ENCODE results near the gene POLR2H.

POLR2H gene

DNA sequence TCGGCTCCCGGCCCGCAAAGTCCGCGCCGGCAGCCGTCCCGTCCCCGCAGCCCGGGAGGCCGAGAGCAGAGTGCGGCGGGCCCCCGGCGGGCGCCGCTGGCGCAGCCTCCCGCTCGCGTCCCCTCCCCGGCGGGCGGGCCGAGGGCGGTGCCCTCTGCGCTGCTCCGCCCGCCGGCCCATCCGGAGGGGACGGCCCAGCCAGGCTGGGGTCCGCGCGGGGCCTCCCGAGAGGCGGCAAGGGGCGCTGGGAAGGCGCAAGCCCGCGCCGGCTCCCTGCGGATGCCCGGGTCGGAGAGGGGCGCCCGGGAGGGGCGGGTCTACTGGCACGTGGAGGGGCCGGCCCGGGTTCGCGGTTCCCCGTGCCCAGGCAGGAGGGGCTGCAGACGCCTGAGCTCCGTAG is at the start of gene POLR2H, which contains the start of gene CLCN2:
Gene POLR2H (plus strand): TSS at position 179 of the 400 bp plus-strand sequence. CDS start 1,783 bp downstream, outside the sequence.
Gene CLCN2 (minus strand): TSS at position 74 of the 400 bp plus-strand sequence. CDS start 126 bp downstream, outside the sequence.
- DNase-seq (ENCODE audit: low spot score), result peak; percentile 73

DNA sequence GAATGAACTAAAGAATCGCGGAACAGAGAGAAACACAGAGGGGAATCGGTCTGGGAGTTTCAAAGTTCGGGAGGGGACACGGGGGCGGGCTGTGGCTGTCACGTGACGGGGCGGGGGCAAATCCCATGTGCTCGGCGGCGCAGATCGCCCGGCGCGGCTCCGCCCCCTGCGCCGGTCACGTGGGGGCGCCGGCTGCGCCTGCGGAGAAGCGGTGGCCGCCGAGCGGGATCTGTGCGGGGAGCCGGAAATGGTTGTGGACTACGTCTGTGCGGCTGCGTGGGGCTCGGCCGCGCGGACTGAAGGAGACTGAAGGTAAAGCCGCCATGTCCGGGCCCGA is 47.2 kb upstream of the POLR2H start, which contains the start of gene EIF4G1:
Gene EIF4G1 (plus strand): TSS at position 244 of the 337 bp plus-strand sequence. CDS start 1,191 bp downstream, outside the sequence.
- peak; percentile 96 for DNase-seq (ENCODE audit: low spot score)

DNA sequence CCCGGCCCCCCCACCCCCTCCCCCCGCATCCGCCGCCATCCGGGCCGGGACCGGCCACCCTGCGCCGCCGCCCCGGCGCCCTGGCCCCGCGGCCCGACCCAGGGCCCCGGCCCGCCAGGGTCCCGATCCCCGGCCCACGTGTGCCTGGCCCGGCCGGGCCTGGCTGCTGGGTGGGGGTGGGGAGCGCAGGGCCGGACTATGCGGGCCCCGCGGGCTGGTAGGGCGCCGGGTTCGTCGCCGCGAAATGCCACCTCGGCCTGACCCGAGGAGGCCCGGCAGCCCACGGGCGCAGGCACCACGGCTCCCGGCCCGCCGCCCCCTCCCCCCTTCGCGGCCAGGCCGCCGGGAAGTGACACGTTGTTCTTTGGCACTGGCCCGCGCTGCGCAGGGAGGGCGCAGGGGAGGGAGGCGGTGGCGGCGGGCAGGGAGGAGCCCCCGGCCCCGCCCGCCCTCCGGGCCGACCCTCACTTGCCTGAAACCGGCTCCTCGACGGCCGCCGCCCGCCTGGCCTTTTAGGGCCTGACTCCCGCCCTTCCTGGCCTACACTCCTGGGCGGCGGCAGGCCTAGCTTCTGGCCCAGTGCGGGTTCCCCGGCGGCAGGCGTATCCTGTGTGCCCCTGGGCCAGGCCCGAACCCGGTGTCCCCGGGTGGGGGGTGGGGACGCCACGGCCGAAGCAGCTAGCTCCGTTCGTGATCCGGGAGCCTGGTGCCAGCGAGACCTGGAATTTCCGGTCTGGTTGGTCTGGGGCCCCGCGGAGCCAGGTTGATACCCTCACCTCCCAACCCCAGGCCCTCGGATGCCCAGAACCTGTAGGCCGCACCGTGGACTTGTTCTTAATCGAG is 46.6 kb upstream of the POLR2H start:
- peak; percentile 74 for DNase-seq (ENCODE audit: low spot score)

DNA sequence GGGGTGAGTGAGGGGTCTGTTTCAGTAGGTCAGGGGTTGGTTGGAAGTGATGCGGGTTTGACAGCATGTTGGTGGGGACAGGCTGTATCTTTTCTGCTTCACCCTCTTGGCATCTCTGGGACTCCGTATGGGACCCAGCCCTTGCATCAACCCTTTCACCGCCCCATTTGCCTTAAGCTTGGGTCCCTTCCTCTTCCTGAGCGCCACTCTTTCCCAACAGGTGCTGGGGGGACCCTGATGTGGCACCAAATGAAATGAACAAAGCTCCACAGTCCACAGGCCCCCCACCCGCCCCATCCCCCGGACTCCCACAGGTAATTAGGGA is 46.0 kb upstream of the POLR2H start:
- DNase-seq (ENCODE audit: low spot score), result no peak

DNA sequence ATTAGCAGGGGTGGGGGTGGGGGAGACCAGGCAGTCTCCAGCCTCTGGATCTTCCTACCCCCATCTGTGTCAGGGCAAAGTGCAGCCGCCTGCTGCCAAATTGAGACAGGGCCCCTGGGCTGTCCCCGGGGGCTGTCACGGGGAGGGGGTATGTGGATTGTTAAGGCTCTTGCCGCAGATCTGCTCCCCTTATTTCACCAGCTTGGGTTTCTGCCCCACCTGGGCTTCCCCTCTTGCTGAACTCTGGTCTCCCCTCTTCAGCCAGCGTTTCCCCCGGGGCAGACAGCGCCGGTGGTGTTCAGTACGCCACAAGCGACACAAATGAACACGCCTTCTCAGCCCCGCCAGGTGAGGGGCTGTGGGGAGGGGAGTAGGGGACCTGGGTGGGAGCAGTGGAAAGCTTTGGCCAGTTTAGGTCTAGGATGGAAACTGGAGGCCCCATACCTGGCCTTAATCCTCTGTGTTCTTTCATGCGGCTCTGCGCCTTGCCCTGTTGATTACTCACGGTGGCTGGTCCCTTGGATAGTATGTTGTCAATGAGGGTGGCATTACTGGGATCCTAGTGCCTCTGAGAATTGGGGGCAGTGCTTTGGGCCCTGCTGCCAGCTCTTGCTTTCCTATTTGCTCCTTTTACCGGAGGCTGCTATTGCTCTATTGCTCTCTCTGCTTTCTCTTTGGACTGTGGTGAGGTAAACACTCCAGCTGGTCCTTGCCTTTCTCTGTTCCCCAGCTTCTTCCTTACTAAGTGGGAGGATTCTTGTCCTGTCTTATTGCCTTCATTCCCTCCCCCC is 45.4 kb upstream of the POLR2H start:
- peak; percentile 46 for DNase-seq (ENCODE audit: low spot score)

DNA sequence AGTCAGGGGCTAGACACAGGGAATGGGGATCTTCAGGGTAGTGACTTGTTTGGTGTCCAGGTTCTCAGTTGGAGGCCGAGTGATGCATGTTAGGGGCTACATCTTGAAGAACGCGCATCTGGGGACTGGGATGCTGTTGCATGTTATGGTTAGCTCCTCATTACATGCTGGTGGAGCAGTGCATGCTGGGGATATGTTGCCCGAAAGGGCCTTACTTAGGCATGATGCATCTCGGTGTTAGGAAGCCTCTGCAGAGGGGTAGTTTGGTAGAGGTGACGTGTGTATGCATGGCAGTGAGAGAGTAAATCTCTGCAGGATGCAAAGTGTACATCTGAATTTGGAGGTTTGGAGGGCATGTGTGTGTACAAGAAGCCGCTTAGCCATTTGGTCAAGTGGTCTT is 44.7 kb upstream of the POLR2H start:
- no peak for DNase-seq (ENCODE audit: low spot score)

DNA sequence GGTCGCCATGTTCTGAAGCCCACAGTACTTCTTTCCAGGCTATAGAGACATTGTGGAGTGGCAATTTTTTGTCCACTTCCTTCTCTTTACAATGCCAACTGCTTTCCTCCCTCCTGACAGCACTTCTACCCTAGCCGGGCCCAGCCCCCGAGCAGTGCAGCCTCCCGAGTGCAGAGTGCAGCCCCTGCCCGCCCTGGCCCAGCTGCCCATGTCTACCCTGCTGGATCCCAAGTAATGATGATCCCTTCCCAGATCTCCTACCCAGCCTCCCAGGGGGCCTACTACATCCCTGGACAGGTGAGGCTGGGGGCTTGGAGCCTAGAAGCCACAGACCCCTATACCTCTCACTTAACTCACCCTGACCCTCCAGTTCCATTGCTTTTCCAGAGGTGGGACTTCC is 44.3 kb upstream of the POLR2H start:
- DNase-seq (ENCODE audit: low spot score), result no peak

DNA sequence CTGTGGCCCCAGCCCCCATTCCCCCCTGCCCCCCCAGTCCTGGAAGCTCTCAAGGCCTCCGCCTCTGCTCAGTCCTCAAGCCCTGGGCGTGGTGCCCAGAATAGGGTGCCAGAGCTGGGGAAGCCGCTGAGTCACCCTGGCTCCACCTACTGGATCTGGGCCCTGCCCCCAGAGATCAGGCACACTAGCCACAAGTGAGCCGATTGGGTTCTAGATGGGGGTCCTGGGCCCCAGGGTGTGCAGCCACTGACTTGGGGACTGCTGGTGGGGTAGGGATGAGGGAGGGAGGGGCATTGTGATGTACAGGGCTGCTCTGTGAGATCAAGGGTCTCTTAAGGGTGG is 41.4 kb upstream of the POLR2H start:
- peak; percentile 92 for DNase-seq (ENCODE audit: low spot score)

DNA sequence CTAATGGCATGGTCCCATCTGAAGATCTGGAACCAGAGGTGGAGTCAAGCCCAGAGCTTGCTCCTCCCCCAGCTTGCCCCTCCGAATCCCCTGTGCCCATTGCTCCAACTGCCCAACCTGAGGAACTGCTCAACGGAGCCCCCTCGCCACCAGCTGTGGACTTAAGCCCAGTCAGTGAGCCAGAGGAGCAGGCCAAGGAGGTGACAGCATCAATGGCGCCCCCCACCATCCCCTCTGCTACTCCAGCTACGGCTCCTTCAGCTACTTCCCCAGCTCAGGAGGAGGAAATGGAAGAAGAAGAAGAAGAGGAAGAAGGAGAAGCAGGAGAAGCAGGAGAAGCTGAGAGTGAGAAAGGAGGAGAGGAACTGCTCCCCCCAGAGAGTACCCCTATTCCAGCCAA is 39.8 kb upstream of the POLR2H start:
- no peak for DNase-seq (ENCODE audit: low spot score)

DNA sequence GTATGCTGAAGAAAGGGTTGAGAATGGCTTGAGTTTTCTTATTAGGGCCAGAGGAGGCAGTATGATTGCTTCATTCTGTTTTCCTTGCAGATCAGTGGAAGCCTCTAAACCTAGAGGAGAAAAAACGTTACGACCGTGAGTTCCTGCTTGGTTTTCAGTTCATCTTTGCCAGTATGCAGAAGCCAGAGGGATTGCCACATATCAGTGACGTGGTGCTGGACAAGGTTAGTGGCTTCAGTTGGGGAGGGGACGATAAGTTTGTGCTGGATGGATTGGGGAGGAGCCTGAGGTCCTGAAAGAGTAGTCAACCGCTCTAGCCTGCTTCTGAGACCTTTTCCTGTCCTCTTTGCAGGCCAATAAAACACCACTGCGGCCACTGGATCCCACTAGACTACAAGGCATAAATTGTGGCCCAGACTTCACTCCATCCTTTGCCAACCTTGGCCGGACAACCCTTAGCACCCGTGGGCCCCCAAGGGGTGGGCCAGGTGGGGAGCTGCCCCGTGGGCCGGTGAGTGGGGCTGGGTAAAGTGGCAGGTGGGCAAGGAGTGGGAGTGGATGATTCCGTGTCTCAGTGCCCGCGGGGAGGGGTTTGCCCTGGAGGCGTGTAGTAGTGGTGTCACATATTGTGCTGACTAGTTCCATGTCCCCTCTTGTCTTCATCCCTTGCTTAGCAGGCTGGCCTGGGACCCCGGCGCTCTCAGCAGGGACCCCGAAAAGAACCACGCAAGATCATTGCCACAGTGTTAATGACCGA is 38.6 kb upstream of the POLR2H start:
- no peak for DNase-seq (ENCODE audit: low spot score)

DNA sequence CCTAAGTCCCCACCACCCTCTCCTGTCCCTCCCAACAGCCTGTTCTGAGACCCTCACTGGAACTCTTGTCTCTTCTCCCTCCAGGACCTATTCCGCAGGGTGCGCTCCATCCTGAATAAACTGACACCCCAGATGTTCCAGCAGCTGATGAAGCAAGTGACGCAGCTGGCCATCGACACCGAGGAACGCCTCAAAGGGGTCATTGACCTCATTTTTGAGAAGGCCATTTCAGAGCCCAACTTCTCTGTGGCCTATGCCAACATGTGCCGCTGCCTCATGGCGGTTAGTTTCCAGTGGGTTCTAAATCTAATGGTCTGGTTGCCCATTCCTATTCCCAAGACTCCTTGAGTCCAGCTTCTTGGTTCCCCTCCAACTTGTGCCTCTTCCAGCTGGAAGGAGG is 37.8 kb upstream of the POLR2H start:
- DNase-seq (ENCODE audit: low spot score), result no peak

DNA sequence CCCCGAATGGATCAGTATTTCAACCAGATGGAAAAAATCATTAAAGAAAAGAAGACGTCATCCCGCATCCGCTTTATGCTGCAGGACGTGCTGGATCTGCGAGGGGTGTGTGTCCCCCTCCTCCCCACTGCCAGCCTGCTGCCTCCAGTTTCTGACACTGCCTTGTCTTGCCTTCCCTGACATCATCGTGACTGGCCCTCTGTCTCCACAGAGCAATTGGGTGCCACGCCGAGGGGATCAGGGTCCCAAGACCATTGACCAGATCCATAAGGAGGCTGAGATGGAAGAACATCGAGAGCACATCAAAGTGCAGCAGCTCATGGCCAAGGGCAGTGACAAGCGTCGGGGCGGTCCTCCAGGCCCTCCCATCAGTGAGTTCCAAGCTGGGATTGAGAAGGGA is 36.2 kb upstream of the POLR2H start:
- DNase-seq (ENCODE audit: low spot score), result no peak

DNA sequence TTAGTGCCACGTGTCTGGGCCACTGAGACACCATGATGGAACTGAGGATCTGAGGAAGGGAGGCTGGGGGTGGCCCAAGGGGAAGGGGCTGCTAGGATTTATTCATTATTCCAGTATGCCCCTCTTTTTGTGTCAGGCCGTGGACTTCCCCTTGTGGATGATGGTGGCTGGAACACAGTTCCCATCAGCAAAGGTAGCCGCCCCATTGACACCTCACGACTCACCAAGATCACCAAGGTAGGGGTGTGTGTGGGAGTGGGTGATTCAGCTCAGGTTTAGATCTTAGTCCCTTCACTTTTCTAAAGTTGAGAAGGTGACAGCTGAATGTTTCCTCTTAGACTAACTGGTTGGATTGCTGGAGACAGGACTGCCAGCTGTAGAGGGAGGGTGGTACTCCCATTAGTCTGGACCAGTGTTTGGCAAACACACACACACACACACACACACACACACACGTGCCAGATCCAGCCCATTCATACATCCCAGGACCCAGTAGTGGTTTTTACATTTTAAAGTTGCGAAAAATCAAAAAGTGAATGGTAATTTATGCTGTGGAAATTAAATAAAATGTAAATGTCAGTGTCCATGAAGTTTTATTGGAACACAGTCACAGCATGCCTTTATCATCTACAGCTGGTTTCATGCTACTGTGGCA is 35.7 kb upstream of the POLR2H start:
- peak; percentile 54 for DNase-seq (ENCODE audit: low spot score)

DNA sequence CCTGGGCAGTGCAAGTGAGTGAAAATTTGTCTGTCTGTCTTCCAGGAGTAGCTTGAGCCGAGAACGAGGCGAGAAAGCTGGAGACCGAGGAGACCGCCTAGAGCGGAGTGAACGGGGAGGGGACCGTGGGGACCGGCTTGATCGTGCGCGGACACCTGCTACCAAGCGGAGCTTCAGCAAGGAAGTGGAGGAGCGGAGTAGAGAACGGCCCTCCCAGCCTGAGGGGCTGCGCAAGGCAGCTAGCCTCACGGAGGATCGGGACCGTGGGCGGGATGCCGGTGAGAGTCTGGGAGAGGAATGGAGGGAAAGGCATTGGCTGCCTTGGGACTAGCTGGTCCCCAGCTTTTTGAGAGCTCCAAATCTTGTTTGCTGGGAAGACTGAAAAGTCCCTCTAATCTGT is 34.3 kb upstream of the POLR2H start:
- no peak for DNase-seq (ENCODE audit: low spot score)

DNA sequence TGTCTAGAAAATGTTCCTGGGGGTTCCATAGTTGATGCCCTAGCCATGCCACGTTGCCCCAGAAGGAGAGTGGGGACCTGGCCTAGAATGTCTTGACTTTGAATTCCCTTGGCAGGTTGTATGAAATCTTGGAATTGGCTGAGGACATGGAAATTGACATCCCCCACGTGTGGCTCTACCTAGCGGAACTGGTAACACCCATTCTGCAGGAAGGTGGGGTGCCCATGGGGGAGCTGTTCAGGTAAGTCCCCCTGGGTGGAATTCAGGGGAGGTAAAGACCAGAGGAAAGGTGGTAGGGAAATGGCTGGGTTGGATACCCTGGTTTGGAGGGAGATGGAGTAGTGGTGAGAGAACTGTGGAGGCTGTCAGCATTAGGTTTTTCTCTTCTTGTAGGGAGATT is 33.0 kb upstream of the POLR2H start:
- no peak for DNase-seq (ENCODE audit: low spot score)

DNA sequence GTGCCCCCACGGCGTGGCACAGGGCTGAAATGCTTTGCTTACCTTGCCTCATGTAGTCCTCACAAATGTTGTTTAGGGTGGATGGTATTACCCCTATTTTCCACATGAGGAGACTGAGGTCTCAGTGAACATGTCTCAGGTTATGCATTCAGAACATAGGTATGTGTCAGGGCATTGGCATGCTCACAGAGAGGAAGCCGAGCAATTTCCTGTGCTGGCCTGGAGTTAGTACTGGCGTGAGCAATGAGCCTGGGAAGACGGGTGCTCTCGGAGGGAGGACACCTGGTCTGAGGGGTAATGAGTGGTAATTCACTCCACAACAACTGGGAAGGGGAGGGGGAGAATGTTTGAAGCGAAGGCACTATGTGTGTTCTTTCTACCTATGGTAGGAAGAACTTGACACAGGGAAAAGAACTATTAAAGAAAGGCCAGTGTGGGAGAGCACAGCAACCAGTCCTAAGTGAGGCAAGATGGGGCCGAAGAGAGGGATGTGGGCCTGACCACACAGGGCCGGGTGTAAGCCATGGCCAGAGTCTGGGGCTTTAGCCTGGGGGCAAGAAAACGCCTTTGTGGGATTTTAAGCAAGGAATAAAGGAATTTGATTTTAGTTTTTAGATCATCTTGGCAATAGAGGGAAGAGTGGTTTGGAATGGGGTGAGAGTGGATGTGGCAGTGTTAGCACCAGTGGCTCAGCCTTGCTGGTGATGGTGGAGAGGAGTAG is 29.0 kb upstream of the POLR2H start:
- DNase-seq (ENCODE audit: low spot score), result peak; percentile 95

DNA sequence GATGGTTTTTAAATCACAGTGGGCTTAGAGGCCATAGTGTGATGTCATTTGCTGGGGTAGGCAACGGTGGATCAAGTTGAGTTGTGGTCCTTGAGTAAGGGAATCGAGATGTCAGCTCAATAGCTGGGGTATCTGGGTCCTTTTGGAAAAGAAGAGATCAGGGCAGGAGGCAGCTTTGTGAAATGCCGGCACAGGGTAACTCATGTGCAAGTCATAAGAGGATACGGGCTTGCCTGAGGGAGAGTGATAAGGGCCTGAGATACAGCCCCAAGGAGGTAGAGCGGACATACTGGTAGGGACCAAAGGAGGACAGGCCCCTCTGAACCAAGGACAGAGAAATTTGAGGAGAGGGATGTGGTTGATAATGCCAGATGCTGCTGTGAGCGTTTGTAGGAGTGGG is 28.3 kb upstream of the POLR2H start:
- DNase-seq (ENCODE audit: low spot score), result no peak

DNA sequence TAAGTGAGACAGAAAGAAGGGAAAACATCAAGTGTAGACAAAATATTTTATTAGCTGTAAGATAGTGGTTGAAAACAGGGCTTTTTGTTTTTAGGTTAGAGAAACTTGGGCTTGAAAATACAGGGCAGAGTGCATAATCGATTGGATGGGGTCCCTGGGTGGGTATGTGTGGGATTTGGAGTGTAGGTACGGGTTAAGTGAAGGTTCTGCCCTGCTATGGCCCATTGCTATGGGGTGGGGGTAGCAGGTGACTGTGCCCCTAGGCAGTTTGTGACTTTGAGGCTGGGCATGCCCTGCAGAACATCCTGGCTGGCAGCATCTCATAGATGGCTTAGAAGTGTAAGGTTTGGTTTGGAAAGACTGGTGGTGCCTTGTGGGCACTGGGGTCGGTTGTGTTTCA is 27.8 kb upstream of the POLR2H start:
- no peak for DNase-seq (ENCODE audit: low spot score)

DNA sequence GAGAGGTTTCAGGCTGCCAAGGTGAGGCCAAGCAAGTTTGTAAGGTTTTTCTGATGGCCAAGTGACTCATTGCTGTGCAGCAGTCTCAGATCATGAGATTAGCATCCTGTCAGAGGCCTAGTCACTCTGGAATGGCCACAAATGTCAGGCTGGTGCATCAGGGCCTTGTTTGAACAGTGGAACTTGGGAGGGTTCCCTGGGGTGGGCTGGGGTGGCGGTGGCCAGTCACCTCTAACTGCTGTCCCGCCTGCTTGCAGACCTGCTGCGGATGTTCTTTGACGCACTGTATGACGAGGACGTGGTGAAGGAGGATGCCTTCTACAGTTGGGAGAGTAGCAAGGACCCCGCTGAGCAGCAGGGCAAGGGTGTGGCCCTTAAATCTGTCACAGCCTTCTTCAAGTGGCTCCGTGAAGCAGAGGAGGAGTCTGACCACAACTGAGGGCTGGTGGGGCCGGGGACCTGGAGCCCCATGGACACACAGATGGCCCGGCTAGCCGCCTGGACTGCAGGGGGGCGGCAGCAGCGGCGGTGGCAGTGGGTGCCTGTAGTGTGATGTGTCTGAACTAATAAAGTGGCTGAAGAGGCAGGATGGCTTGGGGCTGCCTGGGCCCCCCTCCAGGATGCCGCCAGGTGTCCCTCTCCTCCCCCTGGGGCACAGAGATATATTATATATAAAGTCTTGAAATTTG is 26.9 kb upstream of the POLR2H start:
- peak; percentile 88 for DNase-seq (ENCODE audit: low spot score)

DNA sequence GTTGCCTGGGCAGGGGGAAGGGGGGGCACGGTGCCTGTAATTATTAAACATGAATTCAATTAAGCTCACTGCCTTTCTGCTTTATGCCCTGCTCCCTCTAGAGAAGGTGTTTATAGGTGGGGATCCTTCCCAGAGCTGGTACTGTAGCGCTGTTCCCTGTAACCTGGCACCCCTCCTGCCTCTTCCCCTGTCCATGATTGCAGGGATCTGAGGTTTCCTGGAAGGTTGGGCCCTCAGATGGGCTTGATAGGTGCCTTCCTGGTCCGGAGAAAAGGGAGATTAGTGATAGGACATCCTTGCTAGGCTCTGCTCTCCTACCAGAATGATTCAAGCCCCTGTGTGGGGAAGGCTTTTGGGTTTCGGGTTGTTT is 26.2 kb upstream of the POLR2H start:
- no peak for DNase-seq (ENCODE audit: low spot score)

Data from kidney tubule cell (primary cell).